B cell (primary cell): ENCODE data around the gene CWC27. TPM values are rescaled to one million over a fixed set of nuclear protein-coding genes. Genes with fewer than 3 reads are reported as not detected.

Experiments
- ATAC-seq: fragments of 200-7000 bp; cut with Tn5 transposase; one replicate; pipeline ENCODE4 v1.10.0; 2021; ENCODE audit warnings: low read depth, mild to moderate bottlenecking, moderate number of reproducible peaks, moderate library complexity
- CTCF ChIA-PET: fragments of 350-600 bp; sonication (Branson Sonifier 250); formaldehyde crosslinking; loops from one replicate; lab custom pipeline; 2021; ENCODE audit warnings: antibody characterized with exemption, inconsistent platforms; lab: Charles Lee
- POLR2A ChIA-PET: fragments of 350-600 bp; sonication (Branson Sonifier 250); formaldehyde crosslinking; loops from one replicate; lab custom pipeline; 2021; ENCODE audit warnings: antibody characterized with exemption; lab: Charles Lee
- DNase-seq: peaks from one replicate; pipeline ENCODE4 v3.0.0; 2013
- H2AFZ ChIP-seq: 2 replicates; pipeline ENCODE4 v1.6.1; 2012; ENCODE audit warnings: mild to moderate bottlenecking, low read depth, low read length; ENCODE audit not compliant: insufficient read depth, poor library complexity, severe bottlenecking
- H3K27ac ChIP-seq, 2 donors: 1 replicate in 1 of 2; 2 replicates in 1 of 2; pipeline ENCODE4 v1.5.1; 2012 to 2013; ENCODE audit warnings: low read length in 2 of 2, mild to moderate bottlenecking in 2 of 2, moderate library complexity in 1 of 2
- H3K27me3 ChIP-seq, 4 experiments: fragments of 200-600 bp in 1 of 4; sonication (generic) in 1 of 4; replicated peaks in 1 of 4; 1 replicate in 2 of 4; 2 replicates in 2 of 4; pipeline versions ENCODE4 v1.6.1 to v1.7.0; 2013 to 2016; ENCODE audit warnings: low read length in 3 of 4, mild to moderate bottlenecking in 2 of 4, mixed read lengths in 1 of 4, moderate library complexity in 1 of 4; ENCODE audit not compliant: insufficient read depth in 4 of 4, control insufficient read depth in 3 of 4; ENCODE audit errors: control extremely low read depth in 1 of 4
- H3K36me3 ChIP-seq, 2 experiments: replicated peaks in 1 of 2; 1 replicate in 1 of 2; 2 replicates in 1 of 2; pipeline versions ENCODE4 v1.6.1 to v1.7.1; 2013; ENCODE audit warnings: low read length in 1 of 2; ENCODE audit not compliant: insufficient read depth in 2 of 2, control insufficient read depth in 1 of 2; ENCODE audit errors: control extremely low read depth in 1 of 2, extremely low read depth in 1 of 2
- H3K4me1 ChIP-seq, 2 donors: fragments of 200-600 bp in 1 of 2; sonication (generic) in 1 of 2; 1 replicate in 1 of 2; 2 replicates in 1 of 2; pipeline versions ENCODE4 v1.5.1 to v1.6.1; 2013 to 2017; ENCODE audit warnings: low read length in 2 of 2; ENCODE audit not compliant: control insufficient read depth in 2 of 2, insufficient read depth in 2 of 2
- H3K4me2 ChIP-seq: replicated peaks from 2 replicates; pipeline ENCODE3; 2012; ENCODE audit warnings: mild to moderate bottlenecking, low read depth, low read length; ENCODE audit not compliant: poor library complexity, severe bottlenecking
- H3K4me3 ChIP-seq, 5 experiments: fragments of 200-600 bp in 1 of 5; sonication (generic) in 1 of 5; 1 replicate in 3 of 5; 2 replicates in 2 of 5; pipeline versions ENCODE4 v1.5.1 to v1.7.0; 2011 to 2016; ENCODE audit warnings: low read length in 4 of 5, mild to moderate bottlenecking in 4 of 5, low read depth in 2 of 5, control low read depth in 1 of 5, moderate library complexity in 1 of 5; ENCODE audit not compliant: insufficient read depth in 1 of 5; ENCODE audit errors: control extremely low read depth in 1 of 5, extremely low read depth in 1 of 5
- H3K79me2 ChIP-seq: fragments of 200-600 bp; sonication (generic); one replicate; pipeline ENCODE4 v1.6.0; 2016; ENCODE audit warnings: low read length; ENCODE audit not compliant: control insufficient read depth, insufficient read depth
- H3K9ac ChIP-seq: fragments of 200-600 bp; sonication (generic); 2 replicates; pipeline ENCODE4 v1.6.1; 2017; ENCODE audit warnings: mild to moderate bottlenecking, low read length, moderate library complexity
- H3K9me3 ChIP-seq, 3 donors: one replicate each; pipeline versions ENCODE4 v1.6.1 to v1.7.1; 2013; ENCODE audit warnings: low read length in 2 of 3; ENCODE audit not compliant: control insufficient read depth in 2 of 3, insufficient read depth in 1 of 3; ENCODE audit errors: control extremely low read depth in 1 of 3
- H4K20me1 ChIP-seq: 2 replicates; pipeline ENCODE4 v1.6.0; 2012; ENCODE audit warnings: mild to moderate bottlenecking, low read length; ENCODE audit not compliant: insufficient read depth, control insufficient read depth, poor library complexity, severe bottlenecking
- H3K27ac Mint-ChIP-seq: one replicate; pipeline ENCODE4 v1.8.0; 2021; ENCODE audit warnings: mixed read lengths
- H3K27me3 Mint-ChIP-seq: one replicate; pipeline ENCODE4 v1.8.0; 2021; ENCODE audit warnings: mixed read lengths
- H3K4me1 Mint-ChIP-seq: one replicate; pipeline ENCODE4 v1.8.0; 2021; ENCODE audit warnings: mixed read lengths
- H3K4me3 Mint-ChIP-seq: one replicate; pipeline ENCODE4 v1.8.0; 2021; ENCODE audit warnings: mixed read lengths
- H3K9me3 Mint-ChIP-seq: one replicate; pipeline ENCODE4 v1.8.0; 2022; ENCODE audit warnings: mixed read lengths; ENCODE audit not compliant: insufficient read depth
- CTCF ChIP-seq: fragments of 200-600 bp; IDR thresholded peaks from one replicate; pipeline ENCODE4 v1.8.0; 2022; ENCODE audit warnings: antibody characterized with exemption, mild to moderate bottlenecking
- EZH2 ChIP-seq: IDR thresholded peaks from 2 replicates; pipeline ENCODE4 v1.6.1; 2012; ENCODE audit warnings: borderline replicate concordance, low read depth, mild to moderate bottlenecking, moderate library complexity, low read length; ENCODE audit not compliant: insufficient read depth, poor library complexity, severe bottlenecking
- whole genome bisulfite sequencing: methylation state at CpG from one replicate; pipeline ENCODE4 v1.1.5; 2013; ENCODE audit warnings: missing lambda C conversion rate; ENCODE audit not compliant: insufficient coverage; 5-methylcytosine and 5-hydroxymethylcytosine counted together
- intact Hi-C: fragments of 100-400 bp; cut with micrococcal nuclease; formaldehyde crosslinking; loops from one replicate; pipeline ENCODE4 v1.10.0; 2022
- polyA plus RNA-seq: library from polyadenylated mRNA; depleted of rRNA; stranded (reverse); fragments of >200 nt; gene quantifications from 2 replicates; pipeline ENCODE4 v1.2.3, GENCODE V29; 2012
- total RNA-seq, 2 donors: library from RNA; stranded (reverse); fragments of 120-200 nt in 1 of 2; gene quantifications; 1 replicate in 1 of 2; 2 replicates in 1 of 2; pipeline versions ENCODE4 v1.2.3 to v1.2.4, GENCODE V29; 2013 to 2022

CWC27 gene
- total and polyA plus RNA-seq, 2 donors (not counting 1 experiment from before 2014, with no cell fraction given), result 6.6 to 30.5 TPM

- no peaks in the 10 kb centered on the region for H4K20me1 ChIP-seq
- Mint-ChIP-seq H3K4me1 (peaks cover 2% of the 10 kb centered on the region), H3K27ac (no peak overlapping the region), H3K9me3 (no peaks in the 10 kb centered on the region), H3K4me3 (no peak overlapping the region), H3K27me3 (no peaks in the 10 kb centered on the region)
- H3K36me3 ChIP-seq, result no peaks in the 10 kb centered on the region
- ATAC-seq (no peak), DNase-seq (no peak)
- H3K79me2 ChIP-seq, result no peaks in the 10 kb centered on the region
- no peak overlapping the region for H3K4me2 ChIP-seq
- no peaks in the 10 kb centered on the region for H3K27me3 ChIP-seq
- H3K4me3 ChIP-seq, result no peak overlapping the region
- WGBS, result 100% methylated on average over 1 of the region's 3 CpGs
- H3K9ac ChIP-seq, result no peak overlapping the region
- no peak overlapping the region for H2AFZ ChIP-seq
- TF ChIP-seq CTCF, result no peak
- no peak for TF ChIP-seq EZH2
- no peaks in the 10 kb centered on the region for H3K9me3 ChIP-seq
- H3K4me1 ChIP-seq, result no peaks in the 10 kb centered on the region
- CTCF ChIA-PET, result no interaction called here
- no peak overlapping the region for H3K27ac ChIP-seq
- POLR2A ChIA-PET, result no interaction called here
- intact Hi-C loops, result no loop called here
Measured at GRCh38 chr5:65015767-65016166, 247.0 kb downstream of the CWC27 start.

- Histone ChIP-seq H3K27me3 (no peaks in the 10 kb centered on the region), H4K20me1 (no peaks in the 10 kb centered on the region), H3K4me1 (peaks cover 13 to 14% of the 10 kb centered on the region in 2 donors), H3K9me3 (no peaks in the 10 kb centered on the region), H3K9ac (no peak overlapping the region), H3K27ac (no peak overlapping the region), H3K36me3 (no peaks in the 10 kb centered on the region), H3K79me2 (no peaks in the 10 kb centered on the region), H2AFZ (no peak overlapping the region), H3K4me2 (no peak overlapping the region), H3K4me3 (no peak overlapping the region)
- POLR2A ChIA-PET, result no interaction called here
- intact Hi-C loops, result no loop called here
- ATAC-seq, result no peak
- Mint-ChIP-seq H3K27ac (no peak overlapping the region), H3K27me3 (no peaks in the 10 kb centered on the region), H3K4me1 (peaks cover 18% of the 10 kb centered on the region), H3K4me3 (no peak overlapping the region), H3K9me3 (no peaks in the 10 kb centered on the region)
- TF ChIP-seq EZH2 (no peak), CTCF (no peak)
- CTCF ChIA-PET, result no interaction called here
- no peak for DNase-seq
Measured at GRCh38 chr5:65017636-65018035, 248.9 kb downstream of the CWC27 start.
